OCI-LY7 (cell line): ENCODE results near the gene ROM1.
"Not testable (repeated sequence)": the region's sequence is repeated elsewhere in the genome, so short reads cannot be mapped to it uniquely, and the experiment has no call there.

Experiments used
- EZH2phosphoT487 ChIP-seq: fragments of 200-600 bp; sonication (generic); IDR thresholded peaks from 2 replicates; pipeline ENCODE4 v1.6.1; 2018; ENCODE audit warnings: low read depth, borderline replicate concordance, mild to moderate bottlenecking, mixed run types, antibody characterized with exemption, low read length, moderate library complexity, mixed read lengths
- TF ChIP-seq, protein P1 (sequence below): fragments of 200-600 bp; sonication (generic); conservative IDR thresholded peaks from 2 replicates; pipeline ENCODE4 v1.5.1; 2014; ENCODE audit warnings: mild to moderate bottlenecking, antibody characterized with exemption, low read length, moderate library complexity, mixed read lengths

- TF ChIP-seq, protein P1, sequence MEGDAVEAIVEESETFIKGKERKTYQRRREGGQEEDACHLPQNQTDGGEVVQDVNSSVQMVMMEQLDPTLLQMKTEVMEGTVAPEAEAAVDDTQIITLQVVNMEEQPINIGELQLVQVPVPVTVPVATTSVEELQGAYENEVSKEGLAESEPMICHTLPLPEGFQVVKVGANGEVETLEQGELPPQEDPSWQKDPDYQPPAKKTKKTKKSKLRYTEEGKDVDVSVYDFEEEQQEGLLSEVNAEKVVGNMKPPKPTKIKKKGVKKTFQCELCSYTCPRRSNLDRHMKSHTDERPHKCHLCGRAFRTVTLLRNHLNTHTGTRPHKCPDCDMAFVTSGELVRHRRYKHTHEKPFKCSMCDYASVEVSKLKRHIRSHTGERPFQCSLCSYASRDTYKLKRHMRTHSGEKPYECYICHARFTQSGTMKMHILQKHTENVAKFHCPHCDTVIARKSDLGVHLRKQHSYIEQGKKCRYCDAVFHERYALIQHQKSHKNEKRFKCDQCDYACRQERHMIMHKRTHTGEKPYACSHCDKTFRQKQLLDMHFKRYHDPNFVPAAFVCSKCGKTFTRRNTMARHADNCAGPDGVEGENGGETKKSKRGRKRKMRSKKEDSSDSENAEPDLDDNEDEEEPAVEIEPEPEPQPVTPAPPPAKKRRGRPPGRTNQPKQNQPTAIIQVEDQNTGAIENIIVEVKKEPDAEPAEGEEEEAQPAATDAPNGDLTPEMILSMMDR = not testable (repeated sequence)
- TF ChIP-seq EZH2phosphoT487 = not testable (repeated sequence)
These were observed 3.9 kb downstream of the ROM1 start for GRCh38 chr11:62616957-62617356.
